ENCODE measurements around the gene ELMO2.

ELMO2 gene

DNA sequence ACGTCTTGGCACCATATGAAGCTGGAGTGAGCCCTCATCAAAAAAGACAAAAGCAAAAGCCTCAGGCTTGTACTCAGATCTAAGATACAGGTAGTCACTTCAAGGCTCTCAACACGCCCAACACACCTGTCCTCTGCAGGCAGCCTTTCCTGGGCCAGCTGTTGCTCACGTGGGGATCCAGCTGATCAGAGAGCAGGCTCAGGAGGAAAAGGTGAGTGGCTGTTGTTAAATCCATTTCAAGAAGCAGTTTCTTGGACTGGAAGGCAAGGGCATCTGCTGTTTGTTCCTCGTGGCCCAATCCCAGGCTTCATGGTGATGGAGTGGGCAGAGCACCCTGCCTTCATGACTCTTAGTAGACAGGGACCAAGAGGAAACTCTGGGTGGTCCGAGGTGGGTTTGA is 39.6 kb downstream of the ELMO2 start:
- no peak for DNase-seq

DNA sequence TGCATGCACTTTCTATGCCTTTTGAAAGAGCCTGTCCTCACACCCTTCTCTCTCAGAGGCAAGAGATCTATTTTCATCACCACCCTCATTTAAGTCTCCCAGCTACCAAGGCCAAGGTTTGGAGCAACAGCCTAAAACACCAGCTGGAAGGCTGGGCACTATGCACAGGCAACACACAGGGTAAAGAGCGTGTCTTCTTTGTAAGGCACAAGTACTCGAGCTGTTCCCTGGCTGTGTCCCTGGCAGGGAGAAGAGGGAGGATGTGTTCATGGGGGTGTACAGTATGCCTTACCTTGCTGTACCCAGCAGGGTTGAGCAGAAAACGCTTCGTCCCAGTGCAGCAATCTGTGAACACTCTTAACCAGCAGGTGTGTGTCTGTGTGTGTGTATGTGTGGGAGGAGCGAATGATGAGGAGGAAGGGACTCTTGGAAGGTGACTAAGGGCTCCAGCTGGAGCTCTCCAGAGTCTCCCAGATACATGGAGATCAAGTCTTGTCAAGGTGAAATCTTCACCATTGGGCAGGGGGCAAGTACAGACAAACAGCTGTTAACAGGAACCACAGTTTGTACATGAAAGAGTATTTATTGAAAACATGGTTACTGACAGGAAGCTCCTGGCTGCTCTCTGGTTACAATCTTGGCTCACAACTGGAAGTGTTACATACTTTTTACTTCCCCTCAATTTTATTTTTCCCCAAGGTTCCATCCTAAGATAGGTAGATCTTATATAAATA is 40.8 kb downstream of the ELMO2 start:
- DNase-seq, result no peak

GRCh38 chr20:46364670-46365486 is 41.5 kb downstream of the ELMO2 start:
- no peak for DNase-seq

- peak; percentile 74 to 94 (median 83) for DNase-seq
These were observed 42.3 kb downstream of the ELMO2 start for GRCh38 chr20:46363874-46364669.

DNA sequence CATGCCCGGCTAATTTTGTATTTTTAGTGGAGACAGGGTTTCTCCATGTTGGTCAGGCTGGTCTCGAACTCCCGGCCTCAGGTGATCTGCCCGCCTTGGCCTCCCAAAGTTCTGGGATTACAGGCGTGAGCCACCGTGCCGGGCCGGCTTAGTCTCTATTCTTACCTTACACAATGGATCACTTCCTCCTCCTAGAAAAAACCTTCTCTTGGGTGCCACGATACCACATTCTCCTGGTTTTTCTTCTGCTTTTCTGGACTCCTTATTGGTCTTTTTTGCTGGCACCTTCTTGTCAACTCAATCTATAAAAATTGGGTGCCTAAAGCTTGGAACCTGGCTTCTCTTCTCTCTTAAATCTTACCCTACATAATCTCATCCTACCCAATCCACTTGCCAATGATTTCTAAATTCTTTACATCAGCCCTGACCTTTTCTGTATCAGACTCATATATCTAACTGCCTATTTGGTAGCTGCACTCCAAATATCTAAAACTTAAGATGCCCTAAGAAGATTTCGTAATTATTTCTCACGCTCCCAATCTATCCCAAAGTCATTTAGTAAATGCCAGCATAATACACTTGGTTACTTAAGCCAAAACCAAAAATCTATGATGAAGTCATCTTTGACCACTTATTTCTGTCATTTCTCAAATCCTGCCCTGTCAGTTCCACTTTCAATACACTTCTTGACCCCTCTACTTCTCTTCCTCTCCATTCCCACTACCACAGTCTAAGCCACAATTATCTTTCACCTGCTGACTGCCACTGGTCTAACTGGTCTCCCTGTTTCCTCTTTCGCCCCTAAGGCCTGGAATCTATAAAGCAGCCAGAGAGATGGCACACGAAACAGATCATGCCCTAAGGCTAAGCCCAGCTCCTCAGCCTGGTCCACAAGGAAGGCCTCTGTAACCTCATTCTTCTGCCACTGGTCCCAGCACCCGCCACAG is 43.2 kb downstream of the ELMO2 start:
- no peak for DNase-seq

DNA sequence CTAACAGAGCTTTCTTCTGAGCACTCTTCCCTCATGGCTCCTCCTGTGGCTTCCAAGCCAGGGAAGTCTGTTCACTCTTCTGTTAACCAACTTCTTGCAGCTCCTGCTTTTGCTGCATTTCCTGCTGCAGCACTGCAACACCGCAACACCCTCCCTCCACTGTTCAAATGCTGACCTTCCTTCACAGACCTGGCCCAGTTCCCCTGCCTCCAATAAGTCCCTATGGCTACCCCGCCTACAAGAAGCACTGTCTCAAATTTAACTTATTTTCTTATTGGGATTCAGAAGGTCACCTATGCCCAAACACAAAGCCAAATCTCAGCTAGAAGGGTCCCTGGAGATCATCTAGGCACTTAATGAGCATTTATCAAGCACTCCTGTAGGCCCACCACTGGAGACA is 44.6 kb downstream of the ELMO2 start:
- DNase-seq, result no peak

- peak in 3 of 5 experiments; percentile 49 to 66 (median 57) for DNase-seq
These were observed 45.0 kb downstream of the ELMO2 start for GRCh38 chr20:46361381-46361780.

- DNase-seq, result no peak
These were observed 47.1 kb downstream of the ELMO2 start for GRCh38 chr20:46359233-46359751.

DNA sequence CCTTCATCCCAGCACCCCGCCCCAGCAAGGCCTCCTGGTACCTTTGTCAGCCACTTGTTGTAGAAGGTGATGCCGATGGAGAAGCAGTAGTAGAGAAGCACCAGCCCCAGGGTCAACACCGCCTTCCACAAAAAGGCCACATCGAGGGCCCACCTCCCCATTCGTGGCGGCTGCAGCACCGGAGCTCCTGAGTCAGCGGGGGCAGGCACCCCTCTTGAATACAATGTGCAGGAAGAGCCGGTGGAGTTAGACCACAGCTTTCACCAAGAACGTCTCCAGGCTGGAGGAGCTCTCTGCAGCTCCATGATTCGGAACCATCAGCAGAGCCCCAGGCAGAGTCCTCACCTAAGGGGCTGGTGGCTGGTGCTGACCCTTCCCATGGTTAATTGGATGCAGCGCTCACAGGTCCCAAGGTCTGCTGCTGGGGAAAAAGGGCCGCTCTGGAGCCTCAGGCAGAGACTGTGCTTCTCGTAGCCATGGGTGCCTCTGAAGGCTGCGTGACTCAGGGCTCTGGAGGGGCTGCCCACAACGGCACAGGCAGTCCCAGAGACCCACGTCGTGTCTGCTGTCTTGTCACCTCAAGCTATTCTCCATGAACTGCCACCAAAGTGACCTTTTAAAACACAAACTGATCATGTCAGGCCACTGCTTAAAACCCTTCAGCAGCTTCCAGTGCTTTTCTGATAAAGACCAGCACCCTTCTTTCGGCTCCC is 47.9 kb downstream of the ELMO2 start:
- no peak for DNase-seq

GRCh38 chr20:46357030-46357514 is 49.3 kb downstream of the ELMO2 start:
- no peak for DNase-seq

DNA sequence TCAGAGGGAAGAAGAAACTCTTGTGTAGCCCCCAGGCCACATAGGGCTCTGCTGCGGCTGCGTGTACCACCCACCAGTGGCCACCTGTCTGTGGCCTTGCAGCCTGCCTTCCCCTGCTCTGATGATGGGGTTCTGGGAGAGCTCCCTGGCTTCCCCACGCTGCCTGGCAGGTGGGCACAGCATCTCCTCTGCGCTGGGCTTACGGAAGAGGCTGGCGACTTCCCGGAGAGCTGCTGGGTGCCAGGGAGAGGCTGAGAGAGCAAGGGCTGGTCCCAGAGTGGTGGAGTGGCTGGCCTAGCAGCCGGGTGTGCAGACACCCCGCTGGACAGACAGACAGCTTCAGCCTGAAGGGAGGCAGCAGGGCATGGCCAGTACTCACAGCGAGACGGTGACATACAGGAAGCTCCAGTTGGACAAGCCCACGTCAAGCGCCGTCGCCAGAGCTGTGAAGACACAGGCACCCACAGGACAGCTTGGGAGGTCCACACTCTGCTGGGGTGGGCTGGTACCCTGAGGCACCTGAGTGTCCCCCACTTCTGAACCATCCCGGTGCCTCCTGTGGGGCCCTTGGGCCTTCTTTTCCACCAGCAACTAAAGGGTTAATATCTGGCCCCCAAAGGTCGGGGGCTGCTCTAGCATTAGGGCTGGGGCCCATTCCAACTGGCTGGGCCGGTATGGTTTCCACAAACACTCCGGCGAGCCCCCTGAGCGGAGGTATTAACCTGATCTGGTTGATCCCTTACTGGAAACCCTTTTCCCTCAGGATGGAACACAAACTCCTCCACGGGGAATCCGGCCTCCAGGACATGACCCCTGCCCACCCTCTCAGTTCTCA is 50.0 kb downstream of the ELMO2 start:
- no peak for DNase-seq

DNA sequence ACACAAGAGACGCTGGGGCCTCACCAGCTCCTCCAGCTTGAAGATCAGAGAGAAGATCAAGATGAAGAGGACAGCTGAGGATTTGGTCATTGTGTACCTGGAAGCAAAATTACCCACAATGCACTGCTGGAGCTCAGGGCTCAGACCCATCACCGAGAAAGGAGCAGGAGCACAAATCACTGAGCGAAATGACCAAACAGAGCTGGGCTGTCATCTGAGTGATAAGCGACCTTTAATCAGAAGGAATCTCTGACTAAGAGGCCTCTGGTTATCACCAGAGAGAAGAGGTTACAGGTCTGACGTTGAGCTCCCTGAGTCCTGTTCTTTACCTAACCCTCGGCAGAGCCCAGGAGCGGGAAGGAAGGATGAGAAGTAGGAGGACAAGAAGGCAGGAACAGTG is 50.6 kb downstream of the ELMO2 start:
- DNase-seq, result no peak

DNA sequence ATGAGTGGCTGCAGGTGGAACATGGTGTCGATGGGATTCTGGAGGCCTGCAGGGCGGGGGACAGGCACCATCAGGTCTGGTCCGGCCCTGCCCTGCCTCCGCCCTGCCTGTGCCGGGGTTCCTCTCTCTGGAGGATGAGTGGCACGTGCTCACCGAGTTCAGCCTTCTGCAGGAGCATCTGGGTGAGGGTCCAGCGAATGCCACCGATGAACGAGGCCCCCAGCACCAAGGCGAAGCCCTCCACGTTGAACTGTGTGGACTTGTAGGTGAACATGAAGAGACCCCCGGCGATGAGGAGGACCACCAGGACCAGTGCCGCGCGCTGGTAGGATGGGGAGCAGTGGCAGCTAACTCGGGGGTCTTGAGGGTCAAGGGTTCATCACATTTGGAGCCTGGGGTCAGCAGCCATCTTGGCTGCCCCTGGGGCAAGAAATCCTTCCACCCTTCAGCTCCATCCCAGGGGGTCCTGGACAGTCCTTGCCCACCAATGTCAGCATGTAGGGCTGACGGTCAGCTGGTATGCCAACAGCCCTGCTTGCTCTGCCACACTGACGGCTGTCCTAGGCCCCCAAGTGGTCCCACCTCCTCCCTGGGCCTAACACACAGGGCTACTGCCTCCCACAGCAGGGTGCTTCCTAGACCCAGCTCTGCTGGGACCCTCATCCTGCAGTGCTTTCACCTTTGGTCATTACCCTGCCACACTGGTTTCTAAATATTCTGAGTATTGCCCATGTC is 51.3 kb downstream of the ELMO2 start:
- no peak for DNase-seq

DNA sequence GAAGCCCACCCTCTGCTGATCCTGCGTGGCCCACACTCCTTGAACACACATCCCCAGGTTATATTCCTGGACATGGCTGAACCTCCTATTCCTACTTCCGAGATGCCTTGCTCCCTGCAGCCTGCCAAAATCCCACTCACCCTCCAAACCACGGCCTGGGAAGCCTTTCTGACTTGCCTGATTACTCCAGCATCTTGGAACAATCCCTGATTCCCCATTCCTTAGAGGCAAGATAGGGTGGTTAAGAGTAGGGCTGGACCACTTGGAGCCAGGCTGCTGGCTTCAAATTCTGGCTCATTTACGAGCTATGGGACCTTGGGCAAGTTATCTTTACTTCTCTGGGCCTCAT is 52.2 kb downstream of the ELMO2 start:
- DNase-seq, result no peak

GRCh38 chr20:46353500-46354206 is 52.8 kb downstream of the ELMO2 start:
- no peak for DNase-seq

- DNase-seq, result no peak
These were observed 54.0 kb downstream of the ELMO2 start for GRCh38 chr20:46352370-46352938.

DNA sequence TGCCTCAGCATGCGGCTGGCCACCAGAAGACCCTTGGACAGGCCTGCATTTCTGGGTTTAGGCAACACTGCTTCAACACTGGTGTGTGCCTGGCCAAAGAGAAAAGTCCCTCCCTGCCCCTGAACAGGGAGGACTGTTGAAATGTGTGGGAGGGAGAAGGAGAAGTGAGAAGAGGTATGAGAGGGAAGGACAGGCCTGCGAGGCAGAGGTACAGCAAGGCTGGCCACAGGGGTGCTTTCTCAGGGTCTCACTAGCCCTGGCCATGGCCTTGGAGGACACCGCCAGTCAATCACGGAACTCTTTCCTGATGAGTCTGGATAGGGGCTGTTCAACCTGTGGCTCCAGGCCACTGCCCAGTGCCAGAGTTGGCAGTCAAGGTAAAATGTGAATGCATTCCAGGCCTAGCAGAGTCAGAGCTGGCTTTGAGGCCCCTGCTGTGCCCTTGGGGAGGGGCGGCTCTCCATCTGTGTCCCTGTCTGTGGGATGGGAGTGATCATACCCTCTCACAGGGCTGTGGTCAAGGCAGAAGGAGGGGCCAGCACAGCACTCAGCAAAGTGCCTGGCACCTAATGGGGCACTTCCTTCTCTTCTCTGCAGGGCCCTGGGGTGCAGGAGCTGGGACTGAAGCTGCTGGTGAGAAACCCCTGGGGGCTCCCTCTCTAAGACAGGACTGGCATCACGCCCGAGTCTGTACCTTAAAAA is 54.9 kb downstream of the ELMO2 start:
- DNase-seq, result no peak

DNA sequence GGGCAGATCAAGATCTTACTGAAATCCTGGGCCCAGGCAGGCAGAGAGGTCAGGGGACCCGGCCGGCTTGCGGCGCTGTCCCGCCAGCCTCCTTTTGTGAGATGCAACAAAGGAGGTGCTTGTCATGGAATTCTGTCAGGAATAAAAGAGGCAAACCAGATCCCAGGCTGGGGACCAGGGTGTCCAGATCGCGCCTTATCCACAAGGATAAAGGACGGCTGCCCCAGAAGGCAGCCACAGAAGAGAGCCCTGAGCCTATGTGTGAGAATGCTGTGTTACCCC is 55.5 kb downstream of the ELMO2 start:
- DNase-seq, result no peak
